Activated B cell treated with CpG ODN at 0.5 μM for 24 hours (primary cell): ENCODE data around the gene FOXP1. TPM values are rescaled to one million over a fixed set of nuclear protein-coding genes. Genes with fewer than 3 reads are reported as not detected.

Source experiments
- ATAC-seq: fragments of 200-7000 bp; cut with Tn5 transposase; one replicate; pipeline ENCODE4 v1.10.0; 2021; ENCODE audit warnings: low read depth, mild to moderate bottlenecking, moderate library complexity
- CTCF ChIA-PET: fragments of 350-600 bp; sonication (Branson Sonifier 250); formaldehyde crosslinking; loops from one replicate; lab custom pipeline; 2021; ENCODE audit warnings: antibody characterized with exemption; lab: Charles Lee
- POLR2A ChIA-PET: fragments of 350-600 bp; sonication (Branson Sonifier 250); formaldehyde crosslinking; loops from one replicate; lab custom pipeline; 2021; ENCODE audit warnings: antibody characterized with exemption; lab: Charles Lee
- DNase-seq: peaks from one replicate; pipeline ENCODE4 v3.0.0; 2022
- H3K27ac Mint-ChIP-seq: one replicate; pipeline ENCODE4 v1.8.0; 2020; ENCODE audit warnings: mixed read lengths
- H3K27me3 Mint-ChIP-seq: one replicate; pipeline ENCODE4 v1.8.0; 2021; ENCODE audit warnings: mixed read lengths
- H3K36me3 Mint-ChIP-seq: one replicate; pipeline ENCODE4 v1.8.0; 2021; ENCODE audit warnings: low read depth, mixed read lengths
- H3K4me1 Mint-ChIP-seq: one replicate; pipeline ENCODE4 v1.8.0; 2021; ENCODE audit warnings: mixed read lengths
- H3K4me3 Mint-ChIP-seq: one replicate; pipeline ENCODE4 v1.8.0; 2020; ENCODE audit warnings: mild to moderate bottlenecking, mixed read lengths
- H3K9me3 Mint-ChIP-seq: one replicate; pipeline ENCODE4 v1.8.0; 2020; ENCODE audit warnings: mixed read lengths
- CTCF ChIP-seq: fragments of 200-600 bp; IDR thresholded peaks from one replicate; pipeline ENCODE4 v1.8.0; 2022; ENCODE audit warnings: antibody characterized with exemption, mild to moderate bottlenecking
- intact Hi-C: fragments of 100-400 bp; cut with micrococcal nuclease; formaldehyde crosslinking; loops from one replicate; pipeline ENCODE4 v1.15.1; 2024
- total RNA-seq: library from RNA; stranded (reverse); gene quantifications from 2 replicates; pipeline ENCODE4 v1.2.3, GENCODE V29; 2022

Gene FOXP1
- total RNA-seq, 1 donor from 2014 or later = 563 TPM

- H3K27ac Mint-ChIP-seq = peak overlapping the region; percentile 97
- no peak for TF ChIP-seq CTCF
These were observed 518.4 kb downstream of the FOXP1 start for GRCh38 chr3:71064956-71065763.

GRCh38 chr3:71064291-71064955 lies 519.1 kb downstream of the FOXP1 start:
- no peaks in the 10 kb centered on the region for H3K27me3 Mint-ChIP-seq
- ATAC-seq (peak; percentile 33), DNase-seq (peak; percentile 64)
- CTCF ChIA-PET = interaction anchor here (0.9 to 1.8 kb wide), 3 partner anchors 9 to 520 kb away, joined by 3 to 4 read pairs (median 3); partner anchors contain the start of gene FOXP1
- H3K36me3 Mint-ChIP-seq = peaks cover 32% of the 10 kb centered on the region
- POLR2A ChIA-PET = interaction anchor here (0.6 to 26.0 kb wide), 34 partner anchors 10 to 520 kb away, joined by 3 to 785 read pairs (median 5); partner anchors contain the start of gene FOXP1
- TF ChIP-seq CTCF = no peak
- intact Hi-C loops = loop anchor here (1.0 to 2.0 kb wide), 5 partner anchors 32 to 518 kb away; partner anchors contain the start of gene FOXP1
- no peak overlapping the region for H3K4me3 Mint-ChIP-seq
- peaks cover 67% of the 10 kb centered on the region for H3K4me1 Mint-ChIP-seq
- H3K9me3 Mint-ChIP-seq = no peaks in the 10 kb centered on the region
- H3K27ac Mint-ChIP-seq = no peak overlapping the region

More at GRCh38 chr3:71064956-71065763, 518.4 kb downstream of the FOXP1 start:
- intact Hi-C loops = loop anchor here (1.0 to 5.0 kb wide), 7 partner anchors 33 to 1102 kb away; partner anchors contain the start of gene FOXP1
- peak; percentile 31 for ATAC-seq
- ChIA-PET POLR2A (interaction anchor here (0.7 to 26.0 kb wide), 28 partner anchors 16 to 1932 kb away, joined by 3 to 785 read pairs (median 8); partner anchors contain the start of genes FOXP1 and PPP4R2), CTCF (interaction anchor here (0.6 to 1.8 kb wide), 2 partner anchors 61 to 519 kb away, joined by 4 read pairs; partner anchors contain the start of gene FOXP1)
- peak; percentile 67 for DNase-seq
- Mint-ChIP-seq H3K9me3 (no peaks in the 10 kb centered on the region), H3K27me3 (no peaks in the 10 kb centered on the region), H3K36me3 (peaks cover 38% of the 10 kb centered on the region), H3K4me3 (peak overlapping the region; percentile 92), H3K4me1 (peaks cover 67% of the 10 kb centered on the region)

GRCh38 chr3:71063773-71064290 lies 519.7 kb downstream of the FOXP1 start:
- no peak overlapping the region for H3K27ac Mint-ChIP-seq
- H3K4me1 Mint-ChIP-seq = peaks cover 67% of the 10 kb centered on the region
- no peak overlapping the region for H3K4me3 Mint-ChIP-seq
- peaks cover 30% of the 10 kb centered on the region for H3K36me3 Mint-ChIP-seq
- no peaks in the 10 kb centered on the region for H3K9me3 Mint-ChIP-seq
- DNase-seq (peak; percentile 43), ATAC-seq (peak; percentile 25)
- intact Hi-C loops = loop anchor here (1.0 to 2.0 kb wide), 9 partner anchors 18 to 522 kb away; partner anchors contain the start of gene FOXP1
- POLR2A ChIA-PET = interaction anchor here (0.6 to 26.0 kb wide), 34 partner anchors 9 to 520 kb away, joined by 3 to 785 read pairs (median 5); partner anchors contain the start of gene FOXP1
- H3K27me3 Mint-ChIP-seq = no peaks in the 10 kb centered on the region
- CTCF ChIA-PET = interaction anchor here (0.9 to 1.8 kb wide), 6 partner anchors 10 to 520 kb away, joined by 3 to 6 read pairs (median 3); partner anchors contain the start of gene FOXP1
- no peak for TF ChIP-seq CTCF

GRCh38 chr3:71062952-71063772 lies 520.4 kb downstream of the FOXP1 start:
- CTCF ChIA-PET = interaction anchor here (1.0 to 1.8 kb wide), 7 partner anchors 9 to 521 kb away, joined by 3 to 6 read pairs (median 3); partner anchors contain the start of gene FOXP1
- DNase-seq (no peak), ATAC-seq (peak; percentile 16)
- no peak overlapping the region for H3K4me3 Mint-ChIP-seq
- H3K9me3 Mint-ChIP-seq = no peaks in the 10 kb centered on the region
- H3K4me1 Mint-ChIP-seq = peaks cover 68% of the 10 kb centered on the region
- H3K36me3 Mint-ChIP-seq = peaks cover 29% of the 10 kb centered on the region
- POLR2A ChIA-PET = interaction anchor here (0.6 to 26.0 kb wide), 30 partner anchors 8 to 521 kb away, joined by 3 to 785 read pairs (median 6); partner anchors contain the start of gene FOXP1
- no peak overlapping the region for H3K27ac Mint-ChIP-seq
- H3K27me3 Mint-ChIP-seq = no peaks in the 10 kb centered on the region
- intact Hi-C loops = loop anchor here (1.0 kb wide), 4 partner anchors 17 to 523 kb away; no protein-coding TSS in a partner anchor
- TF ChIP-seq CTCF = no peak
